T1000 (cell line): ENCODE results near the gene UCHL3.
A peak's percentile ranks its signal among the peaks of the same experiment; 100 is the strongest.

Experiments
- DNase-seq: peaks from one replicate; lab custom pipeline; 2025; ENCODE audit warnings: mixed read lengths; lab: John Stamatoyannopoulos, UW

The UCHL3 gene

DNA sequence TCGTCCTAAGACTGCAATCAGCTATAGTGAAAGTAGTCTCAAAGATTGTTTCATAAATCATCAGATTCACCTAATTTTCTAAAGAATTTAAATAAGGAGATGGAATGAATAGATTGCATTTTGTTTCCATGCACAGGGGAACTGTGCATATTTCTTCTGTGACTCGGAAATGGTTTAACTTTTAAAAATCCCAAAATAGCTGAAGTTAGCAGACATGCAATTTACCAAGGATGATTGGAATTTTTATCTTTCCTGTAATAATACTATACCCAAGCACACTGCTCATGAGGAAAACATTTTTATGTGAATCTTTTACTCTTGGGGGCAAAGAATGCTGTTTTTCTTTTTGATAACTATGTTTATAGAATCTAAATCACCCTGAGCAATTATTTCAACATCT is 71.6 kb downstream of the UCHL3 start:
- no peak for DNase-seq

DNA sequence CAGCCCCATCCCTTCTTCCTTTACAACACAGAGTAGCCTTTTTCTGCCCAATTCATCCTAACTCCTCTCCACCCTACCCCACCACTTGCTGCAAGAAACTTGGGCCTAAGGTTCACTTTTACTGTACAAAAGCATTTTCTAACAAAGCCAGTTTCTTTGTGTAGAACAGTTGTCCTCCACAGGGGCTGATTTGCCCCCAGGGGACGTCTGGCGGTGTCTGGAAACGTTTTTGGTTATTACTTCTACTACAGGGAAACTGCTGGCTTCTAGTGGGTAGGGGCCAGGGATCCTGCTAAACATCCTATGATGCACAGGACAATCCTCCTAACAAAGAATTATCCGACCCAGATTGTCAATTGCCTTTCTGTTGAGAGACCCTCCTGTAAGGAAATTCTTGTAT is 79.2 kb downstream of the UCHL3 start:
- DNase-seq: no peak

DNA sequence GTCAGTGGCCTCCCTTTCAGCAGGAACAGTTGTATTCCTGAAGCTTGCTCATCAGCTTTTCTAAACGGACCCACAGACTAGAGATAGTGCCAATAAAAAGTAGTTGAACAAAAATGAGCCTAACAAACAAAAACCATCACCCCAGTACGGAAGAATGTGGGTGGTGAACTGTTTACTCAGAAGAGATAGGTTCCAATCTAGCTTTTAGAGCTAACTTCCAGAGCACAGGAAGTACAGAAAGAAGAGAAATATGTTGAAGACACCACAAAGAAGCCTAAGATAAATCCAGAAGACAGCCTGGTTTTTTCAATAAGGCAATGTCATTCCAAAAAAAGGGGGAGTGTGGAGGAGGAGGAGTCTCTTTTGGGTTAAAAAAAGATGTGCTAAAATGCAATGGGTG is 83.7 kb downstream of the UCHL3 start:
- DNase-seq: no peak

- no peak for DNase-seq
These were observed 85.7 kb downstream of the UCHL3 start for GRCh38 chr13:75635101-75635827.

DNA sequence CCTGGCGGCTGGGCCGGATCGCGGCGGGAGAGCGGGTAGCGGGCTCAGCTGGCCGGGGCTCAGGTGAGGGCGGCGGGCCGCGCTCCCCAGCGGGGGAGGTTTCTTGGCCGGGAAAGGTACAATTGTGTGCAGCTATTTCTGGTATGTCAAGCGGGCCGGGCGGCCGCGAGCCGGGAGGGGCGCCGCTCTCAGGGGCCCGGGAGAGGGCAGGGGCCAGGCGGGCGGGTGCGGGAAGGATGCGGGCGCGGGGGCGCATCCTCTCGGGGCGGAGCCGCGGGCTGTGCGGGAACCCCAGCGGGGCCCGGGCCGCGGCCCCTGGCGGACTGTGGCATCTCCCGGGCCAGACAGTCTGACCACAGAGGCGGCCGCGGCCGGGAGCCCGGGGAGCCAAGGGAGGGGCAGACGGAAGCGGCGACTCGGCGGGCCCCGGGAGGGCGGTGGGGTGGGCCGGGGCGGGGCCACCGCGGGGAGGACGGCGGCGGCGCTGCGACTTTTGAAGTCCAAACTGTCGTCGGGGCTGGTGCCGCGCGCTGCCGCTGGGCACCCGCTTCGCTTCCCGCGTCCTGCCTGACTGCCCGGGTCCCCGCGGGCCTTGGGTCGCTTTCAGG is 86.3 kb downstream of the UCHL3 start, which contains the start of gene LMO7:
LMO7 (plus strand) TSS at position 503 of the 608 bp plus-strand sequence. CDS start 328 bp downstream, outside the sequence.
- peak; percentile 24 for DNase-seq

DNA sequence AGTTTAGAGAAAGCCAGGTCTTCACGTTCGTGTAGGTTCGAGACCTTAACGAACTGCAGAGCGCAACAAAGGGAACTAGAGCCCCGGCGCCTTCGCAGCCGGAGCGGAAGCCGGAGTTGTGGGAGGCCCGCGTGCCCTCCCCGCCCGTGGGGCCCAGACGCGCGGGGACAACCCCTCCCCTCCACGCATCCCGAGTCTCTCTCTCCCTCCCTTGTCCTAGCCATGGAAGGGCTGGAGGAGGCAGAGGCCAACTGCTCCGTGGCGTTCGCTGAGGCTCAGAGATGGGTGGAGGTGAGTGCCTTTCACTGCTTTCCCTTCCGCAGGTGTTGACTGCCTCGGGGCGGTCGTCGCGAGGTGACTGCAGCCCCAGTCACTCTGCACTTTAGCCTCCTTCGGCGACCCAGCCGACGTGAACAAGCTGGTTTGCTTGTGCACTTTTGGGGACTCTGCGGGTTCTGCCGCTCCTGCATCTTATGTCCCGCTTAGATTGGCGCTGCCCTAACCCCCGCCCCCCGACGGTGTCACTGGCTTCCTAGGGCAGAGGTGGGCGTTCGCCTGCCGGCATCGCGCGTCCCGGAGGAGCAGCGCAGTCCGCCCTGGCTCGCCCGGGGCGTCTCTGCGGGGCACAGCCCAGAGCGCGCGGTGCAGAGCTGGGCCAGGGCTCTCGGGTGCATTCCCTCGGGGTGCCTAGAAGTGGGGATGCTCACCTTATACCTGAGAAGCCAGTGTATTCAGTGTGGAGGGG is 87.0 kb downstream of the UCHL3 start:
- DNase-seq: no peak

DNA sequence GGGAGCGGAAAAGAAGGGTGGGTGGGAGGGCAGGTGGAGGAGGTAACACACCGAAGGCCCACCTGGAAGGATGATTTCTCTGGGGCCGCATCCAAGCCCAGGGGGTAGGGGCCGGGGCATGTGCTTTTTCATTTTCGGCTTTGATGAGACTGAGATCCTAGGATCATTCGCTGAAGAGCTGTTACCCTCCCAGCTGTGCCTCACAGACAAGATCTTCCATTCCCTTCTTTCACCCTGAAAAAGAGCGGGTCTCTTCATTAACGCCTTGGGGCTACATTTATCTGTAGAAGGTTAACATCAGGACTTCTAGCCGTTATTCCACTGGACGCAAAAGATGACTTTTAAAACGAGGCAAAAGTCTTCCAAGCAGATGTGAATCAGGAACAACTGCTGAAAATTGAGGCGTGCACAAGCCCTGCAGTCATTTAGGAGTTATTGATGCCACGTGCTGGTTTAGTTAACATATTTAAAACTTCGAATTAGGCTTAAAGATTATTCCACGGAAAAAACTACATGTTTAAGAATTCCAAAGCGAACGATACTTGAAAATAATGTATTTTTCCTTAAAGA is 87.7 kb downstream of the UCHL3 start:
- no peak for DNase-seq

DNA sequence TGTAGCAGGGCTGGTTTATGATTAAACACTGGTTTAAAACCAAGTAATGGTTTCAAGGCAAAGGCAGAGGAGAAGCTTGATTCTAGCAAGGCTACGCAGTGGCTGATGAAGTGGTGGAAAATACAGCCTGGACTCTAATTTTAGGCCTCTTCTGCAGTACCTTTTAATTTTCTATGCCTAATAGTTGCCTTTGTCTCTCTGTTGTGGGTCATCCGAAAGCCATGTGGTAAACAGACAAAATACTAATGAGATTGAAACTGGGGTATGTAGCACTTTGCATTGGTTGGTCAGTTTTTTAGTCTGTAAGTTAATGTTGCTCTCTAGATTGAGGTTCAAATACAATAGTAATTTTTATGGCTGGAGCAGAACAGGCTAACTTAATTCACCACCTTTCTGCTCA is 89.9 kb downstream of the UCHL3 start:
- DNase-seq: no peak

DNA sequence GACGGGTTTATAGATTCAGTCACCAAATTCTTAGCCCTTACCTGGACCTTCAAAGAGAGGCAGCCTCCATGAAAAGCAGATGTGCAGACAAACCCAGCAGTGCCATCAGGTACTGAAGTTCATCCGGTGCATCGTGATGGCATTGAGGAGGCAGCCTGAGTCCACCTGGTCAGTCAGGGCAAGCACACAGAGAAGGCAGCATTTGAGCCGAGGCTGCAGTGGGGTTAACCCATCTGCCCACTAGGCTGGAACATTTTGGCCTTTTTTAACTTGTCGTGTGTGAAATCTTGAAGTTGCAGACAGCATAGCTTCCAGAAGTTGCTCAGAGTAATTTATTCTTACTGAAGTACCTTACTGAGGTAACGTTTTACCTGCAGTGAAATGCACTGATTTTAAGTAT is 91.4 kb downstream of the UCHL3 start:
- no peak for DNase-seq

- no peak for DNase-seq
These were observed 93.6 kb downstream of the UCHL3 start for GRCh38 chr13:75643182-75643581.

DNA sequence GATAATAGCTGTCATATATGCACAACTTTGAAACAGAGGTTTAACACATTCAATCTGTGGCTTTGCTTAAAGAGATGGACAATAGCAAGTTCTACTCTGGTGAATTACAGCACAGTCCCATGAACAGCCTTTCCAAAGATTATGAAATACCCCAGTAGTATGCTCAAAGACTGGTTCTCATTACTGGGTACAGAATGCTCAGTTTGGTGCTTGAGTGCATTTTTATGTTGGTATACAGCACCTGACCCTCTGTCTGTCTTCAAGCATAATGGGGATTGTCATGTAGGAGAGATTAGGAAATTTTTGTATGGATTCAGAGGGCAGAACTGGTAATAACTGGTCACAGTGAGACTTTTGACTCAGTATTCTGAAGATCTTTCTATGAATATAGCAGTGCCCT is 94.1 kb downstream of the UCHL3 start:
- DNase-seq: no peak

GRCh38 chr13:75645141-75645540 is 95.5 kb downstream of the UCHL3 start:
- no peak for DNase-seq

DNA sequence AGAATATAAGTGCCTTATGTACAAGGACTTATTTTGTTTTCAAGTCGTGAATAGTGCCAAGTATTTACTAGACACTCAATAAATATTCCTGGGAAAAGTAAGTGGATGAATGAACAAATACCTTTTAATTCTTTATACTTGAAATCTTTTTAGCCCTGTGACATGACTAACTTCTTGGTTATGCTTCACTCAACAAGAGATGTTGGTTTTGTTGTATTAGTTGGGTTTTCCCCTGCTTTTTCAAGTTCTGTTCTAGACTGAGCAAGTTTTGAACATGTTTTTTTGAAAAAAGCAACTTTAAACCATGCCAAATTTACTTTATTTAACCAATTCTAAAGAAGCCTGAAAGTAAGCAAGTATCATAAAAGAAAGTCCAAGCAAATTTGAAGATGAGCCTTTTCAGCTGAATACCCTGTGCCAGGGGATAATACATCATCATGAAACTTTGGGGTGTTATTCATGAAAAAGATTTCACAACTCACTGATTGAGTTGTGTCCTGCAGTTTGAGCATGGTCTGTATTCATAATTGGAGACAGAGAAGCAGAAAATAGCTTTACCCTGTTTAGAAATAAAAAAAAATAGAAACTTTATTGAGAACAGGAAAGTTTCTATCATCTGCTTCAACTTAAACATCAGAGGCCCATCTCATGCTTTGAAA is 97.7 kb downstream of the UCHL3 start:
- DNase-seq: no peak

DNA sequence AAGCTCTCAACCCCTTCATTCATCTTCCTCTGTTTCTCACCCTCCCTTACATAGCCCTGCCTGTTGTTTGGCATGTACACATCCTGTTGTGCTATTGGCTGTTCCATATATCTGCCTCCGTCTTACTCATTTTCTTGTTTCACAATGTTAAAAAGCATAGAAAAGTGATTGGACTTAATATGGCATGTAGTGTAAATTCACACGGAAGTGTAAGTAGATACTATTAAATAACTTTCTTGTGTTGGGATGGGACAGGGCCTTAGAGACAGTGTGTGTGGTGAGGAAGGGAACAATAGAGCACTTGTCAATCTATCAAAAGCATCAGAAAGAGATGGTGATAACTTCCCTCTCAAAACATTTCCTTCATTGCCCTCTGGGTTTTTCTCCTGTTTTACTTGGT is 98.9 kb downstream of the UCHL3 start:
- no peak for DNase-seq

GRCh38 chr13:75651013-75651412 is 101.4 kb downstream of the UCHL3 start:
- DNase-seq: no peak

- no peak for DNase-seq
These were observed 103.1 kb downstream of the UCHL3 start for GRCh38 chr13:75652726-75653125.
